GM12892 (cell line): ENCODE measurements around the gene SLU7.

Experiments used
- DNase-seq: peaks from one replicate; pipeline ENCODE4 v3.0.0; 2011; ENCODE audit not compliant: insufficient read length
- FAIRE-seq: peaks from 2 replicates; lab custom pipeline; 2011; peaks lifted over from hg19 to GRCh38; lab: Jason Lieb, UNC
- POLR2A ChIP-seq: IDR thresholded peaks from 2 replicates; pipeline ENCODE4 v1.6.1; 2011; ENCODE audit warnings: low read depth, low read length, control low read depth
- POLR2AphosphoS5 ChIP-seq: IDR thresholded peaks from 2 replicates; pipeline ENCODE4 v1.6.1; 2011; ENCODE audit warnings: low read depth, low read length, control low read depth
- TAF1 ChIP-seq: IDR thresholded peaks from 2 replicates; pipeline ENCODE4 v1.6.1; 2011; ENCODE audit warnings: low read depth, mild to moderate bottlenecking, control low read depth, low read length, borderline replicate concordance

Gene SLU7

GRCh38 chr5:160359816-160360215, 59.1 kb downstream of the SLU7 start:
- DNase-seq (no peak), FAIRE-seq (no peak)
- TF ChIP-seq POLR2AphosphoS5 (no peak), POLR2A (no peak), TAF1 (no peak)

- TF ChIP-seq POLR2AphosphoS5 = no peak
- no peak for TF ChIP-seq TAF1
- TF ChIP-seq POLR2A = no peak
- DNase-seq (no peak), FAIRE-seq (no peak)
Measured at GRCh38 chr5:160359242-160359641, 59.6 kb downstream of the SLU7 start.

- no peak for TF ChIP-seq POLR2AphosphoS5
- TF ChIP-seq POLR2A = no peak
- TF ChIP-seq TAF1 = no peak
- FAIRE-seq (no peak), DNase-seq (no peak)
Measured at GRCh38 chr5:160357861-160358411, 60.9 kb downstream of the SLU7 start.

- no peak for DNase-seq
- TF ChIP-seq POLR2AphosphoS5 (no peak), POLR2A (no peak), TAF1 (no peak)
- FAIRE-seq = no peak
Measured at GRCh38 chr5:160357394-160357793, 61.5 kb downstream of the SLU7 start.

GRCh38 chr5:160356550-160357347, 62.1 kb downstream of the SLU7 start:
- DNase-seq (no peak), FAIRE-seq (no peak)
- TF ChIP-seq POLR2AphosphoS5 = no peak
- TF ChIP-seq TAF1 = no peak
- TF ChIP-seq POLR2A = no peak

- no peak for DNase-seq
- TF ChIP-seq POLR2A (no peak), POLR2AphosphoS5 (no peak), TAF1 (no peak)
- no peak for FAIRE-seq
Measured at GRCh38 chr5:160354666-160355065, 64.2 kb downstream of the SLU7 start.

GRCh38 chr5:160353379-160353778, 65.5 kb downstream of the SLU7 start:
- TF ChIP-seq POLR2AphosphoS5 = no peak
- TF ChIP-seq TAF1 = no peak
- TF ChIP-seq POLR2A = no peak
- no peak for DNase-seq

GRCh38 chr5:160352308-160352707, 66.6 kb downstream of the SLU7 start:
- no peak for DNase-seq
- TF ChIP-seq POLR2AphosphoS5 (no peak), POLR2A (no peak), TAF1 (no peak)
- FAIRE-seq = no peak

More at GRCh38 chr5:160353379-160353778, 65.5 kb downstream of the SLU7 start:
- FAIRE-seq = no peak
